ENCODE results near the gene MYOZ2. TPM values are rescaled to one million over a fixed set of nuclear protein-coding genes. Genes with fewer than 3 reads are reported as not detected.

The MYOZ2 gene
- polyA plus RNA-seq (2012; ENCODE audit: insufficient read depth, insufficient read length): not detected

GRCh38 chr4:119135721-119136121 lies at the start of gene MYOZ2:
Gene MYOZ2, plus strand, starts transcription at chr4:119135832. Its CDS starts 694 bp downstream, at chr4:119136526.
- DNase-seq (ENCODE audit: low read depth, low spot score): no peak
- no peak within 1 kb of the TSS for H3K4me3 ChIP-seq (ENCODE audit: low read length)

GRCh38 chr4:119087121-119087520 lies 48.5 kb upstream of the MYOZ2 start:
- no peak overlapping the region for H3K4me3 ChIP-seq (ENCODE audit: low read length)
- no peak for DNase-seq (ENCODE audit: low read depth, low spot score)

- DNase-seq (ENCODE audit: low read depth, low spot score): no peak
- H3K4me3 ChIP-seq (ENCODE audit: low read length): no peak overlapping the region
Measured at GRCh38 chr4:119087656-119088055, 48.0 kb upstream of the MYOZ2 start.

- DNase-seq (ENCODE audit: low read depth, low spot score): no peak
- H3K4me3 ChIP-seq (ENCODE audit: low read length): no peak overlapping the region
Measured at GRCh38 chr4:119093042-119093827, 42.4 kb upstream of the MYOZ2 start.

GRCh38 chr4:119097282-119097900 lies 38.2 kb upstream of the MYOZ2 start:
- no peak for DNase-seq (ENCODE audit: low read depth, low spot score)
- no peak overlapping the region for H3K4me3 ChIP-seq (ENCODE audit: low read length)

GRCh38 chr4:119098306-119098705 lies 37.3 kb upstream of the MYOZ2 start:
- DNase-seq (ENCODE audit: low read depth, low spot score): no peak
- no peak overlapping the region for H3K4me3 ChIP-seq (ENCODE audit: low read length)

GRCh38 chr4:119099227-119099810 lies 36.3 kb upstream of the MYOZ2 start:
- DNase-seq (ENCODE audit: low read depth, low spot score): no peak
- H3K4me3 ChIP-seq (ENCODE audit: low read length): no peak overlapping the region

- no peak for DNase-seq (ENCODE audit: low read depth, low spot score)
- no peak overlapping the region for H3K4me3 ChIP-seq (ENCODE audit: low read length)
Measured at GRCh38 chr4:119100655-119101054, 35.0 kb upstream of the MYOZ2 start.

- DNase-seq (ENCODE audit: low read depth, low spot score): no peak
- no peak overlapping the region for H3K4me3 ChIP-seq (ENCODE audit: low read length)
Measured at GRCh38 chr4:119103263-119103662, 32.4 kb upstream of the MYOZ2 start.

GRCh38 chr4:119104644-119105273 lies 30.9 kb upstream of the MYOZ2 start:
- H3K4me3 ChIP-seq (ENCODE audit: low read length): no peak overlapping the region
- DNase-seq (ENCODE audit: low read depth, low spot score): no peak

GRCh38 chr4:119105605-119106004 lies 30.0 kb upstream of the MYOZ2 start:
- no peak for DNase-seq (ENCODE audit: low read depth, low spot score)
- no peak overlapping the region for H3K4me3 ChIP-seq (ENCODE audit: low read length)

- no peak overlapping the region for H3K4me3 ChIP-seq (ENCODE audit: low read length)
- DNase-seq (ENCODE audit: low read depth, low spot score): no peak
Measured at GRCh38 chr4:119106036-119107000, 29.3 kb upstream of the MYOZ2 start.

GRCh38 chr4:119110121-119110520 lies 25.5 kb upstream of the MYOZ2 start:
- DNase-seq (ENCODE audit: low read depth, low spot score): no peak
- H3K4me3 ChIP-seq (ENCODE audit: low read length): no peak overlapping the region

GRCh38 chr4:119111296-119111695 lies 24.3 kb upstream of the MYOZ2 start:
- no peak for DNase-seq (ENCODE audit: low read depth, low spot score)
- H3K4me3 ChIP-seq (ENCODE audit: low read length): no peak overlapping the region

- no peak overlapping the region for H3K4me3 ChIP-seq (ENCODE audit: low read length)
- no peak for DNase-seq (ENCODE audit: low read depth, low spot score)
Measured at GRCh38 chr4:119113033-119113655, 22.5 kb upstream of the MYOZ2 start.

GRCh38 chr4:119116021-119116420 lies 19.6 kb upstream of the MYOZ2 start:
- no peak for DNase-seq (ENCODE audit: low read depth, low spot score)
- no peak overlapping the region for H3K4me3 ChIP-seq (ENCODE audit: low read length)

- no peak overlapping the region for H3K4me3 ChIP-seq (ENCODE audit: low read length)
- no peak for DNase-seq (ENCODE audit: low read depth, low spot score)
Measured at GRCh38 chr4:119116925-119117900, 18.4 kb upstream of the MYOZ2 start.
